SK-MEL-5 (cell line): Measurements from ENCODE around the gene PGM5. TPM values are rescaled to one million over a fixed set of nuclear protein-coding genes. Genes with fewer than 3 reads are reported as not detected.
"Not testable (repeated sequence)": the region's sequence is repeated elsewhere in the genome, so short reads cannot be mapped to it uniquely, and the experiment has no call there.

Experiments
- DNase-seq: peaks from one replicate; pipeline ENCODE4 v3.0.0-alpha.2; 2016; ENCODE audit warnings: low read depth, low spot score
- in situ Hi-C: cut with HindIII; loops from 2 replicates; pipeline ENCODE4 v1.10.0; 2016; ENCODE audit warnings: low sequenced_read_pairs, high pct_unique_total_duplicates, low pct_unique_long_range_greater_than_20kb
- polyA plus RNA-seq, 2 experiments: library from polyadenylated mRNA; depleted of rRNA; stranded (reverse); fragments of >200 nt; gene quantifications; 2 replicates each; pipeline ENCODE4 v1.2.3, GENCODE V29; 2015
- total RNA-seq: library from RNA; depleted of rRNA; stranded (reverse); fragments of >200 nt; shearing (Covaris generic); gene quantifications from 2 replicates; pipeline ENCODE4 v1.2.3, GENCODE V29; 2014; rRNA removed

Gene PGM5
- total RNA-seq: 4.9 and 5.7 TPM in 2 replicates
- polyA plus RNA-seq (2015; cell fraction: cytosol; rRNA removed): 2.1 and 7.0 TPM in 2 replicates
- 0.24 and 1.7 TPM in 2 replicates for polyA plus RNA-seq (2015; cell fraction: nucleus; rRNA removed)

DNA sequence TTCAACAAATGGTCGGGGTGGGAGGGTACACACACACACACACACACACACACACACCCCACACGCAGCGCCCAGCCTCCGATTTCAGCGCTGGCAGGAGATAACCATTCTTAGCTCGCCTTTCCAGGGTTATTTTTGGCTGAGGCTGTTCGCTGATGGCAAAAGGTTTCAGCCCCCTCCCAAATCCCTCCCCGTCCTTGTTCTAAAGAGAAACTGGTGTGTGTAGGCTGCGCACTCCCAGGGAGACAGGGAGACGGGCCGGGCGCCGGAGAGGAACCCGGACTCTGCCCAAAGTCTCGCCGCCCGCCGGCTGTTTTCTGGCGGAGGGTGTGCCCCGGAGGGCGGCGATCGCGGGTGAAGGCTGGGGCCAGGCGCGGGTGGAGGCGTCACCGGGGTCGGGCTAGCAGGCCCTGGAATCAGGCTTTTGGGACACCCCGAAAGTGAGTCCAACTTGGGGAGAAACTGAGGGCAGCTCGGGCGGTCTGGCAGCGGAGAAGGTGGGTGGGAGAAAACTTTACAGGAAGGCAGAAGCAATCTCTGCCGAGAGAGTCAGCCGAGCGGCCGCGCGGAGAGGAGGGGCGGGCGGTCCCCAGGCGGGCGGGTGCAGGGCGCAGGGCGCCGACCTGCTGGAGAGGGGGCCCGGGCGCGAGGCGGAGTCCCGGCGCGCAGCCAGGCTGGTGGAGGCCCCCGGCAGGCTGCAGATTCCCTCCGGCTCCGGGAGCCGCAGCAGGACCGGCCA lies at the start of gene PGM5:
Gene PGM5 (plus strand): TSS at position 232 of the 739 bp plus-strand sequence. CDS start 517 bp downstream, outside the sequence.
- in situ Hi-C loops, DNase-seq: not testable (repeated sequence)

DNA sequence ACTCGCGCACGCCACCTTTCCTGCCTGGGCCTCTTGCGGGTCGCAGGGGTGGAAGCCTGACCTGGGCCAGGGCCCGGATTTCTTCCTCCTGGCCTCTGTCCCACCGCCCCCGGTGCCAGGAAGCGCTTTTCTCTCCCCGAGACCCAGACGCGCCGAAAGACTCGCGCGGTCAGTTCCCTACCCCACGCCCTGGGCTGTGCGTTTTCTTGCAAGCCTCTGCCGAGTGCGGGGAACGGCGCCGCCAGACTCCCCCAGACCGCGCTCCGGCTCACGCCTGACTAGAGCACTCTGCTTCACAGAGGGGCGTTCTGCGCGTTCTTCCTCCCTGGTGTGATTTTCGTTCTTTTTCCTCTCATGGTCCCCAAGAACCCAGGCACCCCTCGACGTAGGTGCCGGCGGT lies 49.3 kb upstream of the PGM5 start:
- in situ Hi-C loops, DNase-seq: not testable (repeated sequence)

DNA sequence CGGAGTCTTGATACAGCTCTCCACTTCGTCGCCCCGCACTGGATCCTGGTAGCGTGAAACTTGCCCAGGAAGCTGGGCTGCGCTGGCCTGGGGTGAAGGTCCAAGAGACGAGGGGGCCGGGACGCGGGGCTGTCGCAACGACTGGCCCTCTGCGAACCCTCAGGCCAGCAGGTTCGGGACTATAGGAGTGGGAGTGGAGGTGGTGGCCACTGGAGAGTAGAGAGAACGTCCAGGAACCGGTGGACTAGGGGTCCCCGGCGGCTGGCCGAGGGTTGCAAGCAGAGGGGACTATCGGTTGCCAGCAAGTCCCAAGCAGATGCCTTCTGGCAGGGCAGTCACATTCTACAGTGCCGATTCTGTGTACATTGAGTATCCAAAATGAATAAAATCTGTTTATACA lies 48.8 kb upstream of the PGM5 start:
- in situ Hi-C loops, DNase-seq: not testable (repeated sequence)

DNA sequence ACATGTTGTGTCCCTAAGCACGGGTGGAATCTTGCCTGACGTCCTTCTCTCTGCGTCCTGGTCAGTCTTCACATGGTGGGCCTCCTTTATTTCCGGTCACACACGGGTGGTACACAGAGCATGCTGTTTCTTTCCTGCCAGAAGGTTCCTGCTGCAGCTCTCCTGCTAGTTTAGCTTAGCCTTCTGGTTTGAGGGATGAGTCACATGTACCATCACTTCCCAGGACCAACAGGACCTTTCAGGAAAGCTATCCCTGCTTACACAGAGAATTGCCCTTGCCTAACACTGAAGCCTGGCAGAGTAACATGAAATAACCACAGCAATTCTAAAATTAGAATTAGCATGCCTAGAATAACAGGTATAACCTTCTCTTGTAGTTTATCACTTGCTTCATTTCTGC lies 45.2 kb upstream of the PGM5 start:
- in situ Hi-C loops, DNase-seq: not testable (repeated sequence)

DNA sequence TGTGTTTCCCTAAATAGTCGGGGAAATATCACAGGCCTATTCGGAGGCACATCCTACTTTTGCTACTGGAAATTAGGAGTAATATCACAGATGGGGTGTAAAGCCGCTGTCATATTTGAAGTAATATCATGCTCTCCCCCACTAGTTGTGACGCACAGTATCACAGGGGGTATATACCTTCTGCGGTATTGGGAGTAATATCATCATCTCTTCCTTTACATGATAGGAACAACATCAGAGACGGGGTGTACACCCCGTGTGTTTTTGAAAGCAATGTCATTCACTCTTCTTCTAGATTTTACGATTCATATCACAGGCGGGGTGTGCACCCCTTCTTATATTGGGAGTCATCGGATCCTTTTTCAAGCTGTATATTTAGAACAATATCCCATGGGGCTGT lies 38.2 kb upstream of the PGM5 start:
- in situ Hi-C loops, DNase-seq: not testable (repeated sequence)

DNA sequence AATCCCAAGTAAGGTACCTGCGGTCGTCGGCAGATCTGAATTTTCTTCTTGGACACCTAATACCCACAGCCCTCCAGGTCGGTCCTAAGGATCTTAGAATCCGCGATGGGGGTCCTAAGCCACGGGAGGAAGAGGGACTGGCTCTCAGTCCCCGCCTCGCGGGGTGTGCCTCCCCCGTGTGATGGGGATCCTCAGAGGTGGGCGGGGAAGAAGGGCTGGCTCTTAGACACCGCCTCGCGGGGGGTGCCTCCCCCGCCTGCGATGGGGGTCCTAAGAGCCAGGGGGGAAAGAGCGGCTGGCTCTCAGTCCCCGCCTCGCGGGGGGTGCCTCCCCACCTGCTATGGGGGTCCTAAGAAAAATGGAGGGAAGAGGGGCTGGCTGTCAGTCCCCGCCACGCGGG lies 32.7 kb upstream of the PGM5 start:
- DNase-seq, in situ Hi-C loops: not testable (repeated sequence)

DNA sequence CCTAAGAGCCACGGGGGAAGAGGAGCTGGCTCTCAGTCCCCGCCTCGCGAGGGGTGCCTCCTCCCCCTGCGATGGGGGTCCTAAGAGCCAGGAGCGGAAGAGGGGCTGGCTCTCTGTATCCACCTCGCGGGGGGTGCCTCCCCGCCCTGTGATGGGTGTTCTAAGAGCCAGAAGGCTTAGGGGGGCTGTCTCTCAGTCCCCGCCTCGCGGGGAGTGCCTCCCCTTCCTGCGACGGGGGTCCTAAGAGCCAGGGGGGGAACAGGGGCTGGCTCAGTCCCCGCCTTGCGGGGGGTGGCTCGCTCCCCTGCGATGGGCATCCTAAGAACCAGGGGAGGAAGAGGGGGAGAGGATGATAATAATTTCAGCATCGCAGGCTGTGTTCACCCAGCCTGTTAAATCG lies 31.9 kb upstream of the PGM5 start:
- DNase-seq, in situ Hi-C loops: not testable (repeated sequence)

DNA sequence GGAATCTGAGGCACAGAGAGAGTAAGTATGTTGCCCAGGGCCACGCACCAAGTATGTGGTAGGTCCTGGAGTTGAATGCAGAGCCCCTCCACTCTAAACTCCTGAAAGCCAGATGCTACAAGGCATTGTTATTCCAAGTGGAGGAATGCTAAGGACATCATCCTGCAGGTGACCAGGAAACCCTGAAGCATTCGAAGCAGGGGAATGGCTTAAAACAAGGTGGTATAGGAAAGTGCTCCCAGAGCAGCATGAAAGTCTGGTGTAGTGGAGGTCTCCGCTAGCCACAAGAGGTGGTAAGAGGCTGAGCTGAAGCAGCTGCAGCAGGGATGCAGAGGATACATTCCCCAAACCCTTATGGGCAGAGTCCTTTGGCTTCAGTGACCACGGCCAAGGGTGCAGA lies 27.3 kb upstream of the PGM5 start:
- DNase-seq, in situ Hi-C loops: not testable (repeated sequence)

DNA sequence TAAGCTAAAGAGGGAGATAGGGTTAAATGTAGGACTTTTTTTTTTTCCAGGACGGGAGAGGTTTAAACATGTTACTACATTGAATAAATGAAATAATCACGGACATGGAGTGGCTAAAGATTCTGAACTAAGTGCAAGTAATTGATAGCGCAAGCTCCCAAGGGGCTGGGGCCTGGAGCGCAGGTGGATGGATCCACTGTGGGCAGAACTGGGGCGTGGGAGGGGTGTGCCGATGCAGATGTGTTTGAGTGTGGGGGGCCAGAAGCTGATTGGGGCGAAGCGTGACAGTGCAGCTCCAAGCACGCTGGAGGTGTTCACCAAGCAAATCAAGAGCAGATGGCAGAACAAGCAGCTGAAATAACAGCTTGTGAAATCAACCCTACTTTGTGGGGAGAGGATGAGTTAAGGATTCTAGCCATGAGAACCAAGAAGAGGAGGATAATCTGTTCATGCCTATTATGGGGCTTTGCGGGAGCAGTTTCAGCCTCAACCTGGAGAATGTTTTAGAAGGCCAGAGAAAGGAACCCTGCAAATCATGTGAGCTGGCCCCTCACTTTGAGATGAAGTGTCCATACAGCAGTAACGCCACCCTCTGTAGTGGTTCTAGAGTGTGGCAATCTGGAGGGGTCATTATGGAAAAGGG lies 25.8 kb upstream of the PGM5 start:
- in situ Hi-C loops, DNase-seq: not testable (repeated sequence)

DNA sequence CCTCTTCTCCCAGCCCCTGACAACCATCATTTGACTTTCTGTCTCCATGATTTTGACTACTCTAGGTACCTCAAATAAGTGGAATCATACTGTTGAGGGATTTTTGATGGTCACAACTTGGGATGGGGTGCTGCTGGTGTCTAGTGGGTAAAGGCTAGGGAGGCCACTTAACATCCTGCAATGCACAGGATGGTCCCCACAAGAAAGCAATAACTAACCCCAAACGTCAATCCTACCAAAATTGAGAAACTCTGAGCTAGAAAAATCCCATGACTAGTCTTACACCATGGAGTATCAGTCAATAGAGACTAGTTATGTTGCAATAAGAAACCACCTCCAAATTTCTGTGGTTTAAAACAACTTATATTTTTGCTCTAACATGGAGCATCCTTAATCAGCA lies 24.3 kb upstream of the PGM5 start:
- in situ Hi-C loops, DNase-seq: not testable (repeated sequence)

DNA sequence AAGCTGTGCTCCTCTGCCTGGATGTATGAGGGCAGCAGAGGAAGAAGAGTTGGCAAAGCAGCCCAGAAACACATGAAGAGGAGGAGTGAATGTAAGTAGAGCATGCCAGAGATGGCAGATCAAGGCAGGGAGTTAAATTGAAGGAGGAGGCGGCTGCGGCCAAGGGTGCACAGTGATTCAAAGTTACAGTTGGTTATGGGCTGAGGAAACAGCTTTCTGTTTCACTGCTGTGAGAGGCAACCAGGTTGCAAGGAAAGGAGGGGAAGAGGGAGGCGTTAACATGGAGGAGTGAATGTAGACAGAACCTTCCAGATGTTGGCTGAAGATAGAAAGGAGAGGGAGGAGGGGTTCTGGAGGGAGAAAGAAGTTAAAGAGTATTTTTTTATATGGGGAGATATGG lies 20.5 kb upstream of the PGM5 start:
- DNase-seq, in situ Hi-C loops: not testable (repeated sequence)

DNA sequence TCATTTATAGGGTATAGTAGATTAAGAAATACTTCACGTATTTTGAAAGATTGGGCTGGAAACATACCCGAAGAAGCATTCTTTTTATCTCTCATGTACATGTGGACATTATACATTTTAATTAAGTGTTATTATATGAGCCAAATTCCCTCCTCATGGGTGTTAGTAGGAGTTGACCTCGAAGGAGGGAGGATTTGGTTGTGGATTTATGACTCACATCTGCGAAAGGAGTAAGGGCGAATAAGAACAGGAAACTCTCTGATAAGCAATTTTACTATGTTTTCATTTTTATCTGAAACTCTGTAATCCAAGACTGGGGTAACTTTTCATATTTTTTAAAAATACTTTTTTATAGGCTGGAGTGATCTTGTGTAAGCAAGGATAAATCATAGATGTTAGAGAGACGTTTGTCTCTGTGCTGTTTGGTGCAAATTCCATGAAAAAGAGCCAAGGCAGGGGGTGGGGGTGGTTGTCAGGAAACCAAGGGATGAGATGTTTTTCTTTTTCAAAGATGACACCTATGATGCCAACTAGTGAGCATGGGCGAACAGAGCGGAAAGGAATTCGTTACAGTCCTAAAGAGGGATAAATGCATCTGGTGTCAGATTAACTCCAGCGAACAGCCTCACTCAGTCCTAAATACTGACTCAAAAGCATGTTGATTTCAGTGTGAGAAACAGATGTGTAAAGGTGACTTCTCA lies 19.6 kb upstream of the PGM5 start:
- in situ Hi-C loops, DNase-seq: not testable (repeated sequence)

DNA sequence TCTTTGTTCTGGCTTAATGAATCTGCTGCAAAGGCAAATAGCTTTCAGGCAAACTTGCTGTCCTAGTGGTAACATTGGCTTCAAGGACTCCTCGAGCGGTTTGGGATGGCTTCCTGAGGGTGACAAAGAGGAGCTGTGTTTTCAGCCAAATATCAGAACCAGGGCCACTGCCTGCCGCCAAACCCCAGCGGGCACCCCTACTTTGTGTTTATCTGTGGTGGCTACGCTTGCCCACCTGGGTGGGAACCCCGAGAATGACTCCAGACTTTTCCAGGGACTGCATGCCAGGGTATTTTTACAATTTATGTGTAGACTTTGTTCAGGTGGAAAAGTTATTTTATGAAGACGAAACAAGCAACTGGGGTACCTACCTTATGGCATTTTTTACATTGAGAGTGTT lies 18.4 kb upstream of the PGM5 start:
- in situ Hi-C loops, DNase-seq: not testable (repeated sequence)

DNA sequence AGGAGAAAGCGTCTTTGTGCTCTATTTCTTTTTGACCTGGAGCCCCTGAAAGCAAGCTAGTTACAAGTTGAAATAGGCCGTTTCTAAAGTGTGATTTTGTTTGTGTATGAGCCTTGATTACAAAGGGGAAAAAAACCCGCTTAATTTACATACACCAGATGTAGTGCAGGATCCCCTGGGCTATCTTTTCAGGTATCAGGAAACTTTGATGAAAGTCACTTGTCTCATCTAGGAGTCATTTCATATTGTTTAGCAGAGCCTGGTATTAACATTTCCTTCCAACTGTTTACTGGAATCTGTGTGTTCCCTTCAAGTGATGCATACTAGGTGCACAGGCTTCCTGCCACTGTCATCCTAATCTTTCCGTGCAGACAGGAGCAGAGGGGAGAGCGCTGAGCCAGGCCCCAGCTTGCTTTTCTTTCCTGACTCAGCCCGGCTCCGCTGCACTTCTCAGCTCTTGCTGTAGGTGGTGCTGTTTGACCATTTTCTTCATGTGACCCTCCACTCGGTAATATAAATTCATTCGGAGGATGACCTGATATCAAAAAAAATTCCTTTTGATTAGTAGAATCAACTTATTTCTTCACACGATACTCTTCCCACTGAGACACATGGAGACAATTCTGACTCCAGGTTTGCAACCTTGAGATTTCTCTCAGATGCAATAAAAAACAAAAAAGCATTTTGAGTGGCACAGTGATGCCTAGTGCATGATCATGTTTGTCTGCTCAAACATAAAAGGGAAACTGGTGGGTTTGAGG lies 14.0 kb upstream of the PGM5 start:
- DNase-seq, in situ Hi-C loops: not testable (repeated sequence)

DNA sequence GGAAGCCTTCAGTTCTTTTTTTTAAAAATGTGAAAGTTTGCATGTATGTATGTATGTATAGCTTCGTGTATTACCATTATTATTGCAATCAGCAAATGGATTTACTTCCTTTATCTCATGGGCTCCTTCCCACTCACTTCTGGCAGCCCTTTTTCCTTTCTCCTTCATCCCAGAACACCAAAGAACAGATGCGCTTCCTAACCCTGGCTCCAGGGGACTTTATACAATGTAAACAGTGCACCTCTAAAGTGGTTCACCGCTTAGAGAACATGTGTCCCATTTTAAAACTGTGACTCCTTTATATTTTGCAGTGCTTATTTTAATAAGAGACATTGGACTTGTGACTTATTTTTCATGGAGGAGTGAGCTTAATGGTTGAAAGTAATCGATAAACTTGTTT lies 13.2 kb upstream of the PGM5 start:
- in situ Hi-C loops, DNase-seq: not testable (repeated sequence)

DNA sequence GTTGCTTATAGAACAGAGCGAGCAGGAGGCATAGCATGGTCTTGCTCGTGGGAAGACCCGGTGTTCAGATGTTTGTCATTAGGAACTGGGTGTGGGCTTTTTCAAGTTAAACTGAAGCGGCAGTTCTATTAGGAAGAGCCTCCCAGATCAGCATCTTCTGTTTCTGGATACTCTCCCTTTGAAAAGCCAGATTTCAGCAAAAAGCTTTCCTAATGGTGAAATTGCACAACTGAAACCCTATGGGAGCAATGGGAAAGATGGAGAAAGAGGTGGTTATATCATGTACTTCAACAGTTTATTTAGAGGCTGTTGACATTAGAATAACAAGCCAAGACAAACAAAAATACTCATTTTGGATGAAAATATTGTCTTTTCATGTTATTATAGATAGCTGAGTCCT lies 12.4 kb upstream of the PGM5 start:
- DNase-seq, in situ Hi-C loops: not testable (repeated sequence)

DNA sequence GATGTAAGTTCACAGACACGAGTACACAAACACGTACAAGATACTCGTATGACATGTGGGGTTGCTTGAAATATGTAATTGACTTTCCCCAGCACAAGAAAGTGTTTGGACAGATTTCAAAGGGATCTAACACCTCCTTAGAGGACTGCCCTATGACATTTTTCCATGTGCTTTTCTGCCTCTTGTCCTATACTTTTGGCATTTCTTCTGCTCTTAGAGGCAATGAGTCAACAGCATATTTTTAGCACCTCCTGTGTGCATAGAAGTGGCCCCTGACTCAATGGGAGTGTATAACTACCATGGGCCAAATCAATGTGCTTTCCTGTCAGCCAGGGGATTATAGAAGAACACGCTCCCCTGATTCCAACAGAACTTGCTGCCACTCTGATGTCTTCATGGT lies 4.7 kb upstream of the PGM5 start:
- DNase-seq, in situ Hi-C loops: not testable (repeated sequence)
